ENCODE data around the gene MESP2. TPM values are rescaled to one million over a fixed set of nuclear protein-coding genes. Genes with fewer than 3 reads are reported as not detected.

MESP2 gene
- total and polyA plus RNA-seq, 9 of the 15 experiments (the other 6 are each of a cell fraction or from before 2014, with no cell fraction given), result 0.08 to 0.82 (median 0.37) TPM

DNA sequence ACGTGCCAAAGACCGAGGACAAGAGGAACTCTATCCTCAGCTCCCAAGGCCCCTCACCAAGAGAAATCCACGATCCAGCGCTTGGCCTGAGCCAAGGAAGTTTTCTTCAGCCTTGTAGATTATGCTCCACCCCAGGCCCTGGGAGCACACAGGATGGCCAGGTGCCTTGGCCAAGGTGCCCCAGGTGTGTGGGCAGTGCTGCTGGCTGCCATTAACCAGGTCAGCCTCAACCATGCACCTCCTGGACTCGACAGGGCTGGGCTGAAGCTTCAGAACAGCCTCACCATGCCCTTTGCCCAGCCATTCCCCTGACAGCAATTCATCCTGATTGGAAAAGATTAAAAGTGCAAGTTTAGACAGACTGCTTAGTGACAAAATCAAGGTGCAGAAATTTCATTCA lies 14.2 kb upstream of the MESP2 start:
- FAIRE-seq, result no peak
- POLR2A ChIA-PET, result interaction anchor here (0.8 to 1.4 kb wide), 5 partner anchors 9 to 132 kb away, joined by 3 to 4 read pairs (median 4); partner anchors contain the start of gene AP3S2
- peaks cover 13 to 29% of the 10 kb centered on the region in 2 experiments for H3K4me1 ChIP-seq (replicated peaks in 1 of 2; ENCODE audit: control insufficient read depth in 2 of 2, insufficient read depth in 2 of 2, low read length in 2 of 2)
- BruUV-seq (replicated peaks), result no TSS peak
- no peaks in the 10 kb centered on the region for H3K36me3 ChIP-seq (ENCODE audit: control insufficient read depth, insufficient read depth, low read length)
- WGBS (ENCODE audit: insufficient coverage, low coverage, missing lambda C conversion rate), result 68% methylated on average over 5 of the region's 5 CpGs
- in situ Hi-C loops (cut with MboI) (no loop called here), intact Hi-C loops (cut with micrococcal nuclease) (loop anchor here (5.0 kb wide), 2 partner anchors 60 to 130 kb away; partner anchors contain the start of gene AP3S2)
- H3K4me3 ChIP-seq, result no peak overlapping the region
- CTCF ChIA-PET (ENCODE audit: low intra/inter-chr PET ratio), result interaction anchor here (3.6 kb wide), 1 partner anchor 113 kb away, joined by 28 read pairs; no protein-coding TSS in a partner anchor
- H3K27ac ChIP-seq (ENCODE audit: extremely low read depth, low read depth, low read length), result no peak overlapping the region
- H3K27me3 ChIP-seq (ENCODE audit: control insufficient read depth in 2 of 2, insufficient read depth in 2 of 2, low read length in 2 of 2), result no peaks in the 10 kb centered on the region
- no peaks in the 10 kb centered on the region for H3K79me2 ChIP-seq (ENCODE audit: control insufficient read depth, insufficient read depth, low read length)
- no peaks in the 10 kb centered on the region for H3K9me1 ChIP-seq (ENCODE audit: control insufficient read depth, insufficient read depth, low read length)
- H2AFZ ChIP-seq (ENCODE audit: low read depth, low read length), result no peak overlapping the region
- no peak for TF ChIP-seq EP300 (IDR thresholded peaks at IDR 0.05; ENCODE audit: low read length)
- no peak for TF ChIP-seq ZNF253 (CRISPR knock-in tag; conservative IDR thresholded peaks at IDR 0.05)
- TF ChIP-seq ZNF384 (IDR thresholded peaks at IDR 0.05; ENCODE audit: low read depth, low read length), result no peak
- no peak for TF ChIP-seq RHOXF2B (CRISPR knock-in tag; conservative IDR thresholded peaks at IDR 0.05)
- TF ChIP-seq, protein P1, sequence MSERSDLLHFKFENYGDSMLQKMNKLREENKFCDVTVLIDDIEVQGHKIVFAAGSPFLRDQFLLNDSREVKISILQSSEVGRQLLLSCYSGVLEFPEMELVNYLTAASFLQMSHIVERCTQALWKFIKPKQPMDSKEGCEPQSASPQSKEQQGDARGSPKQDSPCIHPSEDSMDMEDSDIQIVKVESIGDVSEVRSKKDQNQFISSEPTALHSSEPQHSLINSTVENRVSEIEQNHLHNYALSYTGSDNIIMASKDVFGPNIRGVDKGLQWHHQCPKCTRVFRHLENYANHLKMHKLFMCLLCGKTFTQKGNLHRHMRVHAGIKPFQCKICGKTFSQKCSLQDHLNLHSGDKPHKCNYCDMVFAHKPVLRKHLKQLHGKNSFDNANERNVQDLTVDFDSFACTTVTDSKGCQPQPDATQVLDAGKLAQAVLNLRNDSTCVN (CRISPR knock-in tag; IDR thresholded peaks at IDR 0.05), result no peak
- TF ChIP-seq ILF3 (IDR thresholded peaks at IDR 0.05; ENCODE audit: borderline replicate concordance), result no peak
- TF ChIP-seq, protein P2, sequence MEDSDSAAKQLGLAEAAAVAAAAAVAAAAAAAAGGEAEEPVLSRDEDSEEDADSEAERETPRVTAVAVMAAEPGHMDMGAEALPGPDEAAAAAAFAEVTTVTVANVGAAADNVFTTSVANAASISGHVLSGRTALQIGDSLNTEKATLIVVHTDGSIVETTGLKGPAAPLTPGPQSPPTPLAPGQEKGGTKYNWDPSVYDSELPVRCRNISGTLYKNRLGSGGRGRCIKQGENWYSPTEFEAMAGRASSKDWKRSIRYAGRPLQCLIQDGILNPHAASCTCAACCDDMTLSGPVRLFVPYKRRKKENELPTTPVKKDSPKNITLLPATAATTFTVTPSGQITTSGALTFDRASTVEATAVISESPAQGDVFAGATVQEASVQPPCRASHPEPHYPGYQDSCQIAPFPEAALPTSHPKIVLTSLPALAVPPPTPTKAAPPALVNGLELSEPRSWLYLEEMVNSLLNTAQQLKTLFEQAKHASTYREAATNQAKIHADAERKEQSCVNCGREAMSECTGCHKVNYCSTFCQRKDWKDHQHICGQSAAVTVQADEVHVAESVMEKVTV (CRISPR knock-in tag; IDR thresholded peaks at IDR 0.05), result no peak
- TF ChIP-seq CBX2 (IDR thresholded peaks at IDR 0.05; ENCODE audit: insufficient read depth, low read length, poor library complexity, severe bottlenecking), result no peak
- TF ChIP-seq KLF13 (tag; IDR thresholded peaks at IDR 0.05; ENCODE audit: borderline replicate concordance, low read depth), result no peak
- no peak for ATAC-seq
- H3K9ac ChIP-seq (ENCODE audit: insufficient read depth in 1 of 2, low read depth in 2 of 2, low read length in 2 of 2), result peak overlapping the region in 1 of 2 experiments; percentile 41; a peak in 1 of 4 replicates
- H3K9me3 ChIP-seq (replicated peaks; ENCODE audit: control insufficient read depth, insufficient read depth, low read depth, low read length), result no peaks in the 10 kb centered on the region
- no peaks in the 10 kb centered on the region for H4K20me1 ChIP-seq (replicated peaks; ENCODE audit: control insufficient read depth, insufficient read depth, low read length)
- H3K4me2 ChIP-seq (ENCODE audit: insufficient read depth, low read length), result no peak overlapping the region
- DNase-seq (ENCODE audit: extremely low read depth in 1 of 4, low spot score in 3 of 4), result no peak
